SK-N-SH treated with all-trans-retinoic acid at 6 μM for 48 hours (cell line): Measurements from ENCODE around the gene AP5Z1.

Source experiments
- ARNTL ChIP-seq: fragments of 450-650 bp; formaldehyde crosslinking; IDR thresholded peaks from 2 replicates; pipeline ENCODE4 v1.5.0; 2020; ENCODE audit warnings: low read depth, mild to moderate bottlenecking, moderate library complexity, borderline replicate concordance
- BACH2 ChIP-seq: fragments of 250-450 bp; sonication (Bioruptor Pico); IDR thresholded peaks from 2 replicates; pipeline ENCODE4 v1.9.0; 2021; ENCODE audit warnings: mild to moderate bottlenecking, borderline replicate concordance
- ESRRG ChIP-seq: fragments of 250-450 bp; sonication (Bioruptor Pico); IDR thresholded peaks from 2 replicates; pipeline ENCODE4 v1.6.1; 2021; ENCODE audit warnings: mild to moderate bottlenecking
- ISL1 ChIP-seq: fragments of 250-450 bp; sonication (Bioruptor Pico); IDR thresholded peaks from 2 replicates; pipeline ENCODE4 v2.1.2; 2022; ENCODE audit warnings: mild to moderate bottlenecking, moderate library complexity
- RARB ChIP-seq: fragments of 250-450 bp; sonication (Bioruptor Pico); IDR thresholded peaks from 2 replicates; pipeline ENCODE4 v1.8.0; 2021; ENCODE audit warnings: mild to moderate bottlenecking, moderate library complexity
- SNAI2 ChIP-seq: fragments of 250-450 bp; sonication (Bioruptor Pico); IDR thresholded peaks from 2 replicates; pipeline ENCODE4 v1.5.0; 2020; ENCODE audit warnings: mild to moderate bottlenecking, moderate library complexity
- TSHZ2 ChIP-seq: fragments of 250-450 bp; sonication (Bioruptor Pico); IDR thresholded peaks from 2 replicates; pipeline ENCODE4 v1.5.0; 2020; ENCODE audit warnings: mild to moderate bottlenecking, moderate library complexity

GRCh38 chr7:4775848-4776623 lies 613 bp downstream of the AP5Z1 start:
- no peak for TF ChIP-seq RARB (CRISPR knock-in tag)
- no peak for TF ChIP-seq BACH2 (CRISPR knock-in tag)
- TF ChIP-seq ESRRG (CRISPR knock-in tag) = no peak
- no peak for TF ChIP-seq TSHZ2
- no peak for TF ChIP-seq ISL1
- TF ChIP-seq ARNTL = no peak
- no peak for TF ChIP-seq SNAI2 (CRISPR knock-in tag)
